Activated CD4-positive, CD25-positive, alpha-beta regulatory T cell (primary cell): ENCODE data around the gene ELP2.
A peak's percentile ranks its signal among the peaks of the same experiment; 100 is the strongest.
"Not testable (repeated sequence)": the region's sequence is repeated elsewhere in the genome, so short reads cannot be mapped to it uniquely, and the experiment has no call there.

ENCODE experiments used
- DNase-seq, 4 experiments: peaks; one replicate each; lab custom pipeline; 2025; lab: John Stamatoyannopoulos, UW

The ELP2 gene

GRCh38 chr18:36157441-36157840 lies 27.7 kb downstream of the ELP2 start:
- no peak for DNase-seq

GRCh38 chr18:36158266-36158867 lies 28.7 kb downstream of the ELP2 start:
- no peak for DNase-seq

GRCh38 chr18:36160959-36161371 lies 31.3 kb downstream of the ELP2 start:
- no peak for DNase-seq

GRCh38 chr18:36162981-36163380 lies 33.3 kb downstream of the ELP2 start:
- no peak for DNase-seq

GRCh38 chr18:36167692-36168218 lies 38.1 kb downstream of the ELP2 start:
- DNase-seq, result no peak

GRCh38 chr18:36168296-36168695 lies 38.6 kb downstream of the ELP2 start:
- DNase-seq, result not testable (repeated sequence)

- DNase-seq, result no peak
These were observed 40.2 kb downstream of the ELP2 start for GRCh38 chr18:36169938-36170337.

GRCh38 chr18:36175481-36175880 lies 45.8 kb downstream of the ELP2 start:
- DNase-seq, result no peak

- no peak for DNase-seq
These were observed 46.5 kb downstream of the ELP2 start for GRCh38 chr18:36176177-36176584.

GRCh38 chr18:36176711-36177110 lies 47.0 kb downstream of the ELP2 start:
- DNase-seq, result no peak

- no peak for DNase-seq
These were observed 48.2 kb downstream of the ELP2 start for GRCh38 chr18:36177913-36178312.

GRCh38 chr18:36179562-36180355 lies 50.1 kb downstream of the ELP2 start:
- DNase-seq, result no peak

- no peak for DNase-seq
These were observed 51.7 kb downstream of the ELP2 start for GRCh38 chr18:36181441-36181840.

GRCh38 chr18:36181898-36182506 lies 52.3 kb downstream of the ELP2 start:
- no peak for DNase-seq

- DNase-seq, result no peak
These were observed 53.3 kb downstream of the ELP2 start for GRCh38 chr18:36183033-36183432.

GRCh38 chr18:36183987-36184386 lies 54.3 kb downstream of the ELP2 start:
- no peak for DNase-seq

GRCh38 chr18:36185157-36185556 lies 55.5 kb downstream of the ELP2 start:
- DNase-seq, result no peak

GRCh38 chr18:36185901-36186460 lies 56.3 kb downstream of the ELP2 start:
- no peak for DNase-seq

- DNase-seq, result no peak
These were observed 56.9 kb downstream of the ELP2 start for GRCh38 chr18:36186461-36187192.

- DNase-seq, result peak; percentile 2 to 7 (median 4)
These were observed 57.6 kb downstream of the ELP2 start, which contains the start of gene MOCOS for GRCh38 chr18:36187193-36187825. TSS of gene MOCOS (plus strand) at chr18:36187497. CDS start at chr18:36187540, 43 bp downstream.
